SK-N-SH treated with all-trans-retinoic acid at 6 μM for 48 hours (cell line): ENCODE measurements around the gene RASSF5.

Experiments used
- ATAC-seq: fragments of 200-7000 bp; cut with Tn5 transposase; 3 replicates; pipeline ENCODE4 v1.9.1; 2020; ENCODE audit warnings: mild to moderate bottlenecking, moderate library complexity
- ARNTL ChIP-seq: fragments of 450-650 bp; formaldehyde crosslinking; IDR thresholded peaks from 2 replicates; pipeline ENCODE4 v1.5.0; 2020; ENCODE audit warnings: low read depth, mild to moderate bottlenecking, moderate library complexity, borderline replicate concordance
- BACH2 ChIP-seq: fragments of 250-450 bp; sonication (Bioruptor Pico); IDR thresholded peaks from 2 replicates; pipeline ENCODE4 v1.9.0; 2021; ENCODE audit warnings: mild to moderate bottlenecking, borderline replicate concordance
- CSRNP3 ChIP-seq: fragments of 250-450 bp; sonication (Bioruptor Pico); IDR thresholded peaks from 2 replicates; pipeline ENCODE4 v1.5.1; 2021; ENCODE audit warnings: mild to moderate bottlenecking, moderate library complexity
- ESRRG ChIP-seq: fragments of 250-450 bp; sonication (Bioruptor Pico); IDR thresholded peaks from 2 replicates; pipeline ENCODE4 v1.6.1; 2021; ENCODE audit warnings: mild to moderate bottlenecking
- GLIS3 ChIP-seq: fragments of 250-450 bp; sonication (Bioruptor Pico); IDR thresholded peaks from 2 replicates; pipeline ENCODE4 v1.5.0; 2020; ENCODE audit warnings: mild to moderate bottlenecking, moderate library complexity
- ISL1 ChIP-seq: fragments of 250-450 bp; sonication (Bioruptor Pico); IDR thresholded peaks from 2 replicates; pipeline ENCODE4 v2.1.2; 2022; ENCODE audit warnings: mild to moderate bottlenecking, moderate library complexity
- OSR1 ChIP-seq: fragments of 250-450 bp; sonication (Bioruptor Pico); IDR thresholded peaks from 2 replicates; pipeline ENCODE4 v1.8.0; 2022; ENCODE audit warnings: moderate library complexity, mild to moderate bottlenecking, inconsistent platforms
- PATZ1 ChIP-seq: fragments of 250-450 bp; sonication (Bioruptor Pico); IDR thresholded peaks from 2 replicates; pipeline ENCODE4 v1.8.0; 2020; ENCODE audit warnings: mild to moderate bottlenecking, moderate library complexity, borderline replicate concordance
- POU6F1 ChIP-seq: fragments of 250-450 bp; sonication (Bioruptor Pico); IDR thresholded peaks from 2 replicates; pipeline ENCODE4 v1.8.0; 2021; ENCODE audit warnings: low read depth, mild to moderate bottlenecking, moderate library complexity, borderline replicate concordance
- PPARA ChIP-seq: fragments of 250-450 bp; sonication (Bioruptor Pico); IDR thresholded peaks from 2 replicates; pipeline ENCODE4 v1.5.0; 2020; ENCODE audit warnings: mild to moderate bottlenecking, borderline replicate concordance
- RARB ChIP-seq: fragments of 250-450 bp; sonication (Bioruptor Pico); IDR thresholded peaks from 2 replicates; pipeline ENCODE4 v1.8.0; 2021; ENCODE audit warnings: mild to moderate bottlenecking, moderate library complexity
- SNAI2 ChIP-seq: fragments of 250-450 bp; sonication (Bioruptor Pico); IDR thresholded peaks from 2 replicates; pipeline ENCODE4 v1.5.0; 2020; ENCODE audit warnings: mild to moderate bottlenecking, moderate library complexity
- TCF4 ChIP-seq: fragments of 250-450 bp; sonication (Bioruptor Pico); IDR thresholded peaks from 2 replicates; pipeline ENCODE4 v1.8.0; 2021; ENCODE audit warnings: mild to moderate bottlenecking, moderate library complexity, borderline replicate concordance
- TOX ChIP-seq: fragments of 250-450 bp; sonication (Bioruptor Pico); IDR thresholded peaks from 2 replicates; pipeline ENCODE4 v1.8.0; 2021; ENCODE audit warnings: mild to moderate bottlenecking, moderate library complexity, borderline replicate concordance
- ZC3H10 ChIP-seq: fragments of 250-450 bp; sonication (Bioruptor Pico); IDR thresholded peaks from 2 replicates; pipeline ENCODE4 v1.5.1; 2021; ENCODE audit warnings: mild to moderate bottlenecking, moderate library complexity
- ZFP3 ChIP-seq: fragments of 250-450 bp; sonication (Bioruptor Pico); IDR thresholded peaks from 2 replicates; pipeline ENCODE4 v1.5.0; 2020; ENCODE audit warnings: mild to moderate bottlenecking, moderate library complexity
- ZFP30 ChIP-seq: fragments of 450-650 bp; formaldehyde crosslinking; IDR thresholded peaks from 2 replicates; pipeline ENCODE4 v1.5.0; 2022; ENCODE audit warnings: mild to moderate bottlenecking, moderate library complexity
- ZNF565 ChIP-seq: fragments of 450-650 bp; formaldehyde crosslinking; conservative IDR thresholded peaks from 2 replicates; pipeline ENCODE4 v1.5.0; 2020; ENCODE audit warnings: low read depth, mild to moderate bottlenecking, moderate library complexity
- ZNF70 ChIP-seq: fragments of 450-650 bp; formaldehyde crosslinking; IDR thresholded peaks from 2 replicates; pipeline ENCODE4 v1.5.0; 2020; ENCODE audit warnings: mild to moderate bottlenecking, moderate library complexity
- ZNF8 ChIP-seq: fragments of 450-650 bp; formaldehyde crosslinking; IDR thresholded peaks from 2 replicates; pipeline ENCODE4 v1.5.0; 2020; ENCODE audit warnings: mild to moderate bottlenecking, moderate library complexity
- TF ChIP-seq, protein P1 (sequence below): fragments of 250-450 bp; sonication (Bioruptor Pico); IDR thresholded peaks from 2 replicates; pipeline ENCODE4 v1.5.0; 2020; ENCODE audit warnings: mild to moderate bottlenecking, moderate library complexity
- TF ChIP-seq, protein P2 (sequence below): fragments of 250-450 bp; sonication (Bioruptor Pico); IDR thresholded peaks from 2 replicates; pipeline ENCODE4 v1.5.1; 2020; ENCODE audit warnings: low read depth, mild to moderate bottlenecking, moderate library complexity

The RASSF5 gene

GRCh38 chr1:206556047-206556749 lies 48.9 kb downstream of the RASSF5 start:
- no peak for TF ChIP-seq GLIS3 (CRISPR knock-in tag)
- TF ChIP-seq ZFP30, result no peak
- TF ChIP-seq ZC3H10 (CRISPR knock-in tag), result no peak
- TF ChIP-seq RARB (CRISPR knock-in tag), result no peak
- TF ChIP-seq ZNF565 (CRISPR knock-in tag), result no peak
- no peak for TF ChIP-seq SNAI2 (CRISPR knock-in tag)
- no peak for TF ChIP-seq TOX (CRISPR knock-in tag)
- no peak for TF ChIP-seq ESRRG
- no peak for TF ChIP-seq CSRNP3
- TF ChIP-seq, all 23 proteins: peak for 0

DNA sequence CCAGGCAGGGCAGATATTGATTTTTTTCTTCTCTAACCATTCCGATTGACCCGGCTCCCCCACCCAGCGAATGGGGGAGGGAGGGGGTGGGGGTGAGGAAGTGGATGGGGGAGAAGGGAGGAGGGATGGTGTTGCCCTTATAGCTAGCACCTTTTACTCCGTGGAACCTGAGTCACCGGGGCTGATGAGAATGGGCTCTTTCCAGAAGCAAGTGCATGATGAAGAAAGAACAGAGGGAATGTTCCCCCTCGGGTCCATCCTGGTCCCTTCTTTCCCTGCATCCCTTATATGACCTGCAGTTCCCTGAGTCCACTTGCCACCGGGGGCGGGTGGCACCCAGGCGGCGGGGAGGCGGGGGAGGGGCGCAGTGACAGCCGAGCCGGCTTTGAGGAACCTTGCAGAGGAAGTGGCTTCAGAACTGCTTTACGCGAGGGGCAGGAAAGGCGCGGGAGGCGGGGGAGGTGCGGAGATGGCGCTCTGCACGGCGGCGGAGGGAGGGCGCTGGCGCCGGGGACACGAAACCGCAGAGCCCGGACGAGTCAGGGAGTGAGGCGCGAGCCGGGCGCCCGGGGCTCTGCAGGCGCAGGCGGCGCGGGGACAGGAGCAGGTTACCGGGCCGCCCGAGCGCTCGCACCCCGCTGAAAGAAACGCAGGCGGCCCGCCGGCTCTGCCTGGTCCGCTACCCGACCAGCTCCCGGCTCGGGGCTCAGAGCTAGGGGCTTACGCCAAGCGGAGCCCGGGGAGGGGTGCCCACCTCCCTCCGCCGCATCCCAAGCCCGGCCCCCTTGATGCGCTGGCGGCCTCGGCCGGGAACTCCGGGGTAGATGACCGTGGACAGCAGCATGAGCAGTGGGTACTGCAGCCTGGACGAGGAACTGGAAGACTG lies 49.7 kb downstream of the RASSF5 start:
- peak; percentile 93 for ATAC-seq
- TF ChIP-seq ISL1 (CRISPR knock-in tag), result no peak
- TF ChIP-seq POU6F1 (CRISPR knock-in tag), result no peak
- TF ChIP-seq BACH2 (CRISPR knock-in tag), result no peak
- TF ChIP-seq, protein P1, sequence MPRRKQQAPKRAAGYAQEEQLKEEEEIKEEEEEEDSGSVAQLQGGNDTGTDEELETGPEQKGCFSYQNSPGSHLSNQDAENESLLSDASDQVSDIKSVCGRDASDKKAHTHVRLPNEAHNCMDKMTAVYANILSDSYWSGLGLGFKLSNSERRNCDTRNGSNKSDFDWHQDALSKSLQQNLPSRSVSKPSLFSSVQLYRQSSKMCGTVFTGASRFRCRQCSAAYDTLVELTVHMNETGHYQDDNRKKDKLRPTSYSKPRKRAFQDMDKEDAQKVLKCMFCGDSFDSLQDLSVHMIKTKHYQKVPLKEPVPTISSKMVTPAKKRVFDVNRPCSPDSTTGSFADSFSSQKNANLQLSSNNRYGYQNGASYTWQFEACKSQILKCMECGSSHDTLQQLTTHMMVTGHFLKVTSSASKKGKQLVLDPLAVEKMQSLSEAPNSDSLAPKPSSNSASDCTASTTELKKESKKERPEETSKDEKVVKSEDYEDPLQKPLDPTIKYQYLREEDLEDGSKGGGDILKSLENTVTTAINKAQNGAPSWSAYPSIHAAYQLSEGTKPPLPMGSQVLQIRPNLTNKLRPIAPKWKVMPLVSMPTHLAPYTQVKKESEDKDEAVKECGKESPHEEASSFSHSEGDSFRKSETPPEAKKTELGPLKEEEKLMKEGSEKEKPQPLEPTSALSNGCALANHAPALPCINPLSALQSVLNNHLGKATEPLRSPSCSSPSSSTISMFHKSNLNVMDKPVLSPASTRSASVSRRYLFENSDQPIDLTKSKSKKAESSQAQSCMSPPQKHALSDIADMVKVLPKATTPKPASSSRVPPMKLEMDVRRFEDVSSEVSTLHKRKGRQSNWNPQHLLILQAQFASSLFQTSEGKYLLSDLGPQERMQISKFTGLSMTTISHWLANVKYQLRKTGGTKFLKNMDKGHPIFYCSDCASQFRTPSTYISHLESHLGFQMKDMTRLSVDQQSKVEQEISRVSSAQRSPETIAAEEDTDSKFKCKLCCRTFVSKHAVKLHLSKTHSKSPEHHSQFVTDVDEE, result no peak
- TF ChIP-seq ZFP30, result no peak
- no peak for TF ChIP-seq ZNF8 (CRISPR knock-in tag)
- no peak for TF ChIP-seq ZNF70 (CRISPR knock-in tag)
- TF ChIP-seq TCF4, result no peak
- no peak for TF ChIP-seq PPARA
- TF ChIP-seq RARB (CRISPR knock-in tag), result no peak
- no peak for TF ChIP-seq ZC3H10 (CRISPR knock-in tag)
- no peak for TF ChIP-seq TOX (CRISPR knock-in tag)
- TF ChIP-seq ARNTL (CRISPR knock-in tag), result no peak
- TF ChIP-seq OSR1 (CRISPR knock-in tag), result no peak
- TF ChIP-seq ZFP3 (CRISPR knock-in tag), result no peak
- TF ChIP-seq GLIS3 (CRISPR knock-in tag), result no peak
- TF ChIP-seq ZNF565 (CRISPR knock-in tag), result no peak
- TF ChIP-seq, protein P2, sequence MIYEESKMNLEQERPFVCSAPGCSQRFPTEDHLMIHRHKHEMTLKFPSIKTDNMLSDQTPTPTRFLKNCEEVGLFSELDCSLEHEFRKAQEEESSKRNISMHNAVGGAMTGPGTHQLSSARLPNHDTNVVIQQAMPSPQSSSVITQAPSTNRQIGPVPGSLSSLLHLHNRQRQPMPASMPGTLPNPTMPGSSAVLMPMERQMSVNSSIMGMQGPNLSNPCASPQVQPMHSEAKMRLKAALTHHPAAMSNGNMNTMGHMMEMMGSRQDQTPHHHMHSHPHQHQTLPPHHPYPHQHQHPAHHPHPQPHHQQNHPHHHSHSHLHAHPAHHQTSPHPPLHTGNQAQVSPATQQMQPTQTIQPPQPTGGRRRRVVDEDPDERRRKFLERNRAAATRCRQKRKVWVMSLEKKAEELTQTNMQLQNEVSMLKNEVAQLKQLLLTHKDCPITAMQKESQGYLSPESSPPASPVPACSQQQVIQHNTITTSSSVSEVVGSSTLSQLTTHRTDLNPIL (CRISPR knock-in tag), result no peak
- TF ChIP-seq PATZ1, result no peak
- TF ChIP-seq, all 23 proteins: peak for 0

More at GRCh38 chr1:206556047-206556749, 48.9 kb downstream of the RASSF5 start:
- peak; percentile 15; the same call in 2 of the 3 replicates for ATAC-seq
